NCI-H128 (cell line): ENCODE data around the gene TMEM87B.

Experiments
- DNase-seq: peaks from one replicate; lab custom pipeline; 2025; ENCODE audit not compliant: unreplicated experiment; lab: John Stamatoyannopoulos, UW

Gene TMEM87B

GRCh38 chr2:112054847-112055729 is at the start of gene TMEM87B:
TMEM87B (plus strand) TSS chr2:112055269; CDS start chr2:112055592, 323 bp downstream.
- DNase-seq, result peak; percentile 88

- no peak for DNase-seq
These were observed 49.5 kb upstream of the TMEM87B start for GRCh38 chr2:112005406-112006075.

- no peak for DNase-seq
These were observed 49.0 kb upstream of the TMEM87B start for GRCh38 chr2:112006076-112006410.

GRCh38 chr2:112007493-112007892 is 47.6 kb upstream of the TMEM87B start:
- DNase-seq, result no peak

- DNase-seq, result no peak
These were observed 46.1 kb upstream of the TMEM87B start for GRCh38 chr2:112008910-112009485.

GRCh38 chr2:112010751-112011150 is 44.3 kb upstream of the TMEM87B start:
- DNase-seq, result no peak

- no peak for DNase-seq
These were observed 42.5 kb upstream of the TMEM87B start for GRCh38 chr2:112012556-112012955.

- no peak for DNase-seq
These were observed 36.2 kb upstream of the TMEM87B start for GRCh38 chr2:112018846-112019245.

GRCh38 chr2:112019569-112019982 is 35.5 kb upstream of the TMEM87B start:
- DNase-seq, result no peak

GRCh38 chr2:112020561-112020960 is 34.5 kb upstream of the TMEM87B start:
- no peak for DNase-seq

- no peak for DNase-seq
These were observed 33.8 kb upstream of the TMEM87B start for GRCh38 chr2:112021290-112021689.

GRCh38 chr2:112021781-112022231 is 33.3 kb upstream of the TMEM87B start:
- DNase-seq, result no peak

- no peak for DNase-seq
These were observed 31.4 kb upstream of the TMEM87B start for GRCh38 chr2:112023707-112024106.

- DNase-seq, result no peak
These were observed 30.8 kb upstream of the TMEM87B start for GRCh38 chr2:112024231-112024630.

GRCh38 chr2:112024896-112025491 is 30.1 kb upstream of the TMEM87B start:
- DNase-seq, result no peak

- no peak for DNase-seq
These were observed 28.6 kb upstream of the TMEM87B start for GRCh38 chr2:112026509-112026908.

- no peak for DNase-seq
These were observed 27.3 kb upstream of the TMEM87B start for GRCh38 chr2:112027767-112028166.

- no peak for DNase-seq
These were observed 25.9 kb upstream of the TMEM87B start for GRCh38 chr2:112029164-112029563.

GRCh38 chr2:112031473-112032223 is 23.4 kb upstream of the TMEM87B start:
- DNase-seq, result peak; percentile 39

GRCh38 chr2:112032224-112032586 is 22.9 kb upstream of the TMEM87B start:
- DNase-seq, result no peak
